Measurements from ENCODE around the gene BCAS3.

DNA sequence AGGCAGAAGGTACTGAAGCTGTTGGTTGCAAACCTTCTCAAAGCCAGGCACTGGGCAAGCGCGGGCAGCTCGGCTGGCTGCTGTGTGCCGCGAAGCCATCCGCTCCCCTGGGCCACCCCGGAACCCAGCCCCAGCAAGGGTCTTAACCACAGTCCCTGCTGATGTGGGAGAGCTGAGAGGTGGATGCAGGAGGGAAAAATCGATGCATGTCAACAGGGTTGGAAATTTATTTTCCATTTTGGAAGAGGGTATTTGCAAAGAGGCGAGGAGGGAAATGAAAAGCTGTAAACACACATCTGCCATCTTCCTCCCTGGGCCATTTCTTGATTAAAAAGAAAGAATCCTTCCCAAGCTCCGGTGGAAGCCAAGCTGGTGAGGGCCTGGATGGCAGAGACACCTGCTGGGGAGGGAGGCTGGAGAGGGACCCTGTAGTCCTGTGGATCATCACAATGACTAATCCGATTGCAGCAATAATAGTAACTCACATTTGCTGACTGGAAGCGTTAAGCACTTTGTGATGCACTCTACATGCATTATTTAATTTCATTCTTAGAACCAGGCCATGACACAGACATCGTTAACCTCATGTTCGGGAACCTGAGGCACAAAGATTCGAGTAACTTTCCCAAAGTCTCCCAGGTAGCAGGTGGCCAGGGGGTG, 708.1 kb downstream of the BCAS3 start:
- TF ChIP-seq, protein P1, sequence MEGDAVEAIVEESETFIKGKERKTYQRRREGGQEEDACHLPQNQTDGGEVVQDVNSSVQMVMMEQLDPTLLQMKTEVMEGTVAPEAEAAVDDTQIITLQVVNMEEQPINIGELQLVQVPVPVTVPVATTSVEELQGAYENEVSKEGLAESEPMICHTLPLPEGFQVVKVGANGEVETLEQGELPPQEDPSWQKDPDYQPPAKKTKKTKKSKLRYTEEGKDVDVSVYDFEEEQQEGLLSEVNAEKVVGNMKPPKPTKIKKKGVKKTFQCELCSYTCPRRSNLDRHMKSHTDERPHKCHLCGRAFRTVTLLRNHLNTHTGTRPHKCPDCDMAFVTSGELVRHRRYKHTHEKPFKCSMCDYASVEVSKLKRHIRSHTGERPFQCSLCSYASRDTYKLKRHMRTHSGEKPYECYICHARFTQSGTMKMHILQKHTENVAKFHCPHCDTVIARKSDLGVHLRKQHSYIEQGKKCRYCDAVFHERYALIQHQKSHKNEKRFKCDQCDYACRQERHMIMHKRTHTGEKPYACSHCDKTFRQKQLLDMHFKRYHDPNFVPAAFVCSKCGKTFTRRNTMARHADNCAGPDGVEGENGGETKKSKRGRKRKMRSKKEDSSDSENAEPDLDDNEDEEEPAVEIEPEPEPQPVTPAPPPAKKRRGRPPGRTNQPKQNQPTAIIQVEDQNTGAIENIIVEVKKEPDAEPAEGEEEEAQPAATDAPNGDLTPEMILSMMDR (IDR thresholded peaks at IDR 0.05), result no peak
- TF ChIP-seq POLR2A (IDR thresholded peaks at IDR 0.05), result no peak

Measured in heart left ventricle (tissue), 13 donors.